HUES48 (cell line): Measurements from ENCODE around the gene PHACTR3.
"Not testable (repeated sequence)": the region's sequence is repeated elsewhere in the genome, so short reads cannot be mapped to it uniquely, and the experiment has no call there.

Source experiments
- H3K27ac ChIP-seq: one replicate; pipeline ENCODE4 v1.7.0; 2013; ENCODE audit warnings: low read depth, low read length, inconsistent platforms
- H3K27me3 ChIP-seq: 2 replicates; pipeline ENCODE4 v1.6.1; 2013; ENCODE audit warnings: mild to moderate bottlenecking, low read length; ENCODE audit not compliant: control insufficient read depth, insufficient read depth
- H3K36me3 ChIP-seq: 2 replicates; pipeline ENCODE4 v1.6.1; 2013; ENCODE audit warnings: low read length; ENCODE audit not compliant: control insufficient read depth, insufficient read depth
- H3K4me1 ChIP-seq: 2 replicates; pipeline ENCODE4 v1.6.1; 2013; ENCODE audit warnings: mild to moderate bottlenecking, low read length; ENCODE audit not compliant: control insufficient read depth, insufficient read depth
- H3K4me3 ChIP-seq: 2 replicates; pipeline ENCODE4 v1.5.1; 2013; ENCODE audit warnings: mild to moderate bottlenecking, low read depth, low read length
- H3K9ac ChIP-seq: 2 replicates; pipeline ENCODE4 v1.6.1; 2013; ENCODE audit warnings: mild to moderate bottlenecking, low read depth, low read length, moderate library complexity
- H3K9me3 ChIP-seq: 2 replicates; pipeline ENCODE4 v1.6.1; 2013; ENCODE audit warnings: low read length; ENCODE audit not compliant: control insufficient read depth, insufficient read depth

PHACTR3 gene

DNA sequence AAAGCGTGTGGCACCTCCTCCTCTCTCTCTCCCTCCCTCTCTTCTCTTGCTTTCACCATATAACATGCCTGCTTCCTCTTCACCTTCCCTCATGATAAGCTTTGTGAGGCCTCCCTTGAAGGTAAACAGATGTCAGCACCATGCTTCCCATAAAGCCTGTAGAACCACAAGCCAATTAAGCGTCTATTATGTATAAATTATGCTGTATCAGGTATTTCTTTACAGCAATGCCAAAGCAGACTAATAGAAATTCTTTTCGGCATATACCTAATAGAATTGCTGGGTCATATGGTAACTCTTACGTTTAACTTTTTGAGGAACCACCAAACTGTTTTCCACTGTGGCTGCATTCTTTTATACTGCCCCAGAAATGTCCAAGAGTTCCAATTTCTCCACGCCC, 254.1 kb downstream of the PHACTR3 start:
- H3K9ac ChIP-seq, result no peak overlapping the region
- H3K27me3 ChIP-seq, result peaks cover 5% of the 10 kb centered on the region; the same call in 1 of the 2 replicates
- no peak overlapping the region for H3K27ac ChIP-seq
- H3K4me1 ChIP-seq, result no peaks in the 10 kb centered on the region
- H3K36me3 ChIP-seq, result no peaks in the 10 kb centered on the region
- H3K4me3 ChIP-seq, result no peak overlapping the region
- 0 out of 2 replicates have a peak, but pooled peaks cover 5% of the 10 kb centered on the region for H3K9me3 ChIP-seq

GRCh38 chr20:59861401-59861800, 257.1 kb downstream of the PHACTR3 start:
- H3K27ac ChIP-seq, result no peak overlapping the region
- no peaks in the 10 kb centered on the region for H3K36me3 ChIP-seq
- H3K27me3 ChIP-seq, result peaks cover 5% of the 10 kb centered on the region; the same call in 1 of the 2 replicates
- no peaks in the 10 kb centered on the region for H3K4me1 ChIP-seq
- 0 out of 2 replicates have a peak, but pooled peaks cover 5% of the 10 kb centered on the region for H3K9me3 ChIP-seq
- no peak overlapping the region for H3K4me3 ChIP-seq
- H3K9ac ChIP-seq, result no peak overlapping the region

DNA sequence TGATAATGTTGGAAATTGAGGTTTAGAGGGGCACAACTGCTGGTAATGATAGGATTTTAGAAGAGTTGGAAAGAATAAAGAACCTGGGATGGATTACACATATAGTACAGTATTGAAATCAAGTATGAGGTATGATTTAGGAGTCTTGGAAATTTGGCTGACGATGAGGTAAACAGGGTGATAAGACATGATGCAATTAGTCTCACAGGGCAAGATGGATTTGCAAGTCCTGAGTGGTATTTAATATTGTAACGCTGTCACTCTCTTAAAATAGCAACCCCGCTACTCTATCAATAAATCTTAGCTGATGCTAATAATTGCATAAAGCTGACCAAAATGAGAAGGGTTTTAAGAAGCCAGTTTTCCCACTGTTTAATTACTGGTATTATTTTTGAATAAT, 258.7 kb downstream of the PHACTR3 start:
- H3K27ac ChIP-seq, result no peak overlapping the region
- H3K9me3 ChIP-seq, result no peaks in the 10 kb centered on the region
- H3K36me3 ChIP-seq, result no peaks in the 10 kb centered on the region
- H3K27me3 ChIP-seq, result peaks cover 5% of the 10 kb centered on the region; the same call in 1 of the 2 replicates
- H3K4me3 ChIP-seq, result no peak overlapping the region
- H3K9ac ChIP-seq, result no peak overlapping the region
- H3K4me1 ChIP-seq, result no peaks in the 10 kb centered on the region

DNA sequence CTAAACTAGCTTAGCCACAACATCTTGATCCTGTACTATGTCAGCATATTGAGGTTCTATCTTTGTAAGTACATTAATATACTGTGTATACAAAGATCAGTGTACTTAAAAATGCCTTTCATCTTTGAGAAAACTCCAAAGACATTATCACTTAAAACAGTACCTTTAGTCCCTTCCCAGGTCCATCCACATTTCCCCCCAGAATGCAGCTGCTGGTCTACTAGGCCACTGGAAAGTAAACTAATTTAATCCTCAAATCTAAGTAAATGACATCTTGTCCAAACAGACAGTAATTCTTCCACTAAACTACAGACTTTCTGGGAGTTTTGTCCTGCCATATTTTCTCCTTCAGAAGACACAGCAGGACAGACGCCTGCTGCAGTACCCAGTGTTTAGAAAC, 260.4 kb downstream of the PHACTR3 start:
- no peak overlapping the region for H3K9ac ChIP-seq
- peaks cover 5% of the 10 kb centered on the region; the same call in 1 of the 2 replicates for H3K27me3 ChIP-seq
- H3K27ac ChIP-seq, result no peak overlapping the region
- H3K9me3 ChIP-seq, result no peaks in the 10 kb centered on the region
- H3K4me3 ChIP-seq, result no peak overlapping the region
- H3K4me1 ChIP-seq, result no peaks in the 10 kb centered on the region
- no peaks in the 10 kb centered on the region for H3K36me3 ChIP-seq

DNA sequence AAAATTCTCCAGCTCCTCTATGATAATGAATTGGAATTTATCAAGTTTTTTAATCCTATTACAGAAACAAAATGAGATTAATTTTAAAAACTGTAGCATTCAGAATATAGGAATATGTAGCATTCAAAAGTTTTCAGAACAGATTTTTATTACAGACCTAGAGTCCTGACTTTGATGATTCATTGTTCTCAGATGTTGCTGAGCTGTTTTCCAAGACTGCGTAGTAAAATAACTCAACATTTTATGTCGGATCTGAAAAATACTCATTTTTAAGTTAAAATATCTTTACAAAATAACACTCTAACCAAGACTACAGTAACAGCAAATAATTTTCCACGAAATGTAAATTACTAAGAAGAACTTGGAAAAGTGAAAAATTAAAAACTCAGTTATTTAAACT, 262.0 kb downstream of the PHACTR3 start:
- Histone ChIP-seq H3K36me3 (no peaks in the 10 kb centered on the region), H3K27ac (no peak overlapping the region), H3K4me1 (no peaks in the 10 kb centered on the region), H3K27me3 (peaks cover 5% of the 10 kb centered on the region; the same call in 1 of the 2 replicates), H3K9ac (no peak overlapping the region), H3K4me3 (no peak overlapping the region), H3K9me3 (no peaks in the 10 kb centered on the region)

- Histone ChIP-seq H3K36me3 (no peaks in the 10 kb centered on the region), H3K4me3 (no peak overlapping the region), H3K9ac (no peak overlapping the region), H3K27me3 (no peaks in the 10 kb centered on the region), H3K9me3 (no peaks in the 10 kb centered on the region), H3K27ac (no peak overlapping the region), H3K4me1 (no peaks in the 10 kb centered on the region)
Measured at GRCh38 chr20:59871096-59871495, 266.8 kb downstream of the PHACTR3 start.

DNA sequence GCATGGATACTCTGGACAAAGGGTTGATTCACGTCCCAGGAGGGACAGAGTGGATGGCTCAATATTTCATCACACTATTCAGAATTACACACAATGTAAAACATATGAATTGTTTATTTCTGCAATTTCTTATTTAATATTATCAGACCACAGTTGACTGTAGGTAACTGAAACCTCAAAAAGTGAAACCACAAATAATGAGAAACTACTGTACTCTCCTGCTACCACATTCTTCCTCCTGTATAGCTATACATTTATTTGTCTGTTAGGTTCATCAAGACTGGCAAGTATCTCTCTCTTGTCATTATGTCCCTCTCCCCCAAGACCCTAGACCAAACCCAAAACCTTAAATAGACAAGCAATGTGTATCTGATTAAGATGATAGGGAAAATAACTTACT, 269.1 kb downstream of the PHACTR3 start:
- Histone ChIP-seq H3K27ac (no peak overlapping the region), H3K27me3 (no peaks in the 10 kb centered on the region), H3K4me1 (no peaks in the 10 kb centered on the region), H3K4me3 (no peak overlapping the region), H3K9ac (no peak overlapping the region), H3K36me3 (no peaks in the 10 kb centered on the region), H3K9me3 (no peaks in the 10 kb centered on the region)

DNA sequence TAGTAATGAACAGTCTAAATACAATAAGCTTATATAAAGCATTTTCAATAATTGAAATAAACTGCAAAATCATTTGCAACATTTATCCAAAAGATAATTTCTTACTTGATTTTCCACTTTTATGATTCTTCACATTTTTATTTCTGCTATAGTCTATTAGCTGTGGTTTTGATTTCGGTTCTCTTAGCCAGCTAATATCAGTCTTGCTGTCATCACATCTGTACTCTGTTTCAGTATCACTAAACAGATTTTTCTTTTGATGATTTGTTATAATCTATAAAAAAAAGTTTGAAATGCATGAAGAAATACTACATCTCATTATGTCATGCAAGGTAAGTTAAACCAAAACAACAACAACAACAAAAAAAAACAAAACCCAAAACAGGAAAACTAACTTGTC, 275.9 kb downstream of the PHACTR3 start:
- Histone ChIP-seq H3K4me1 (no peaks in the 10 kb centered on the region), H3K27ac (no peak overlapping the region), H3K9ac (no peak overlapping the region), H3K27me3 (no peaks in the 10 kb centered on the region), H3K36me3 (no peaks in the 10 kb centered on the region), H3K9me3 (no peaks in the 10 kb centered on the region), H3K4me3 (no peak overlapping the region)

DNA sequence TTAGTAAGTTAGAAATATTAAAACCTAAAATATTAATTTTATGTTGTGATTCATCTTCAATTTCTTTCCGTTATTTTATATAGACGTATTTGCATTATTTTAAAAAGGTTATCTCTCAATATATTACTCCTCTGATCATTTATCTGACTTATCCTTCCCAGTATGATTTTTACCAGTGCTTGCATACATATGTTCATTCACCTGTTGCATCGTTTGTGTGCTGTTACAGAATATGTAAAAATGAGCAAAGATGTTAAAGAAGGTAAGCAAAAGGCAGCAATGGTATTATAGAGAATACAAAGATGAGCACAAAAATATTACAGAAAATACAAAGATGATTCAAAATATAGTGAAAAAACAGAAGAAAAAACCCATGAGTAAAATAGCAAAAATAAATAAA, 280.2 kb downstream of the PHACTR3 start:
- Histone ChIP-seq H3K9ac (no peak overlapping the region), H3K4me1 (no peaks in the 10 kb centered on the region), H3K27me3 (no peaks in the 10 kb centered on the region), H3K9me3 (no peaks in the 10 kb centered on the region), H3K4me3 (no peak overlapping the region), H3K36me3 (no peaks in the 10 kb centered on the region), H3K27ac (no peak overlapping the region)

GRCh38 chr20:59888050-59888449, 283.7 kb downstream of the PHACTR3 start:
- Histone ChIP-seq H3K4me1 (no peaks in the 10 kb centered on the region), H3K9me3 (no peaks in the 10 kb centered on the region), H3K36me3 (no peaks in the 10 kb centered on the region), H3K9ac (no peak overlapping the region), H3K4me3 (no peak overlapping the region), H3K27ac (no peak overlapping the region), H3K27me3 (no peaks in the 10 kb centered on the region)

GRCh38 chr20:59890035-59890434, 285.7 kb downstream of the PHACTR3 start:
- not testable (repeated sequence) for H3K27ac ChIP-seq

GRCh38 chr20:59891581-59891980, 287.2 kb downstream of the PHACTR3 start:
- Histone ChIP-seq H3K4me1 (no peaks in the 10 kb centered on the region), H3K9ac (no peak overlapping the region), H3K27me3 (no peaks in the 10 kb centered on the region), H3K36me3 (no peaks in the 10 kb centered on the region), H3K4me3 (no peak overlapping the region), H3K27ac (no peak overlapping the region), H3K9me3 (no peaks in the 10 kb centered on the region)

More at GRCh38 chr20:59890035-59890434, 285.7 kb downstream of the PHACTR3 start:
- not testable (repeated sequence) for H3K36me3 ChIP-seq, H3K27me3 ChIP-seq, H3K9me3 ChIP-seq, H3K4me3 ChIP-seq, H3K9ac ChIP-seq, H3K4me1 ChIP-seq
